Neuronal stem cell (in vitro differentiated cells): ENCODE data around the gene KIAA0586. TPM values are rescaled to one million over a fixed set of nuclear protein-coding genes. Genes with fewer than 3 reads are reported as not detected.

Source experiments
- DNase-seq: peaks from one replicate; pipeline ENCODE4 v3.0.0-alpha.2; 2013; ENCODE audit warnings: low spot score
- H2AFZ ChIP-seq: one replicate; pipeline ENCODE4 v1.6.1; 2013; ENCODE audit warnings: mild to moderate bottlenecking, low read length, inconsistent platforms
- H2AK5ac ChIP-seq: 2 replicates; pipeline ENCODE4 v1.6.1; 2013; ENCODE audit warnings: low read depth, mild to moderate bottlenecking, inconsistent platforms, low read length, moderate library complexity, mixed read lengths
- H2BK120ac ChIP-seq: 2 replicates; pipeline ENCODE4 v1.6.1; 2013; ENCODE audit warnings: low read depth, mild to moderate bottlenecking, inconsistent platforms, low read length, moderate library complexity, mixed read lengths
- H2BK12ac ChIP-seq: one replicate; pipeline ENCODE4 v1.6.1; 2013; ENCODE audit warnings: low read length, inconsistent platforms
- H2BK15ac ChIP-seq: 2 replicates; pipeline ENCODE4 v1.6.1; 2013; ENCODE audit warnings: mild to moderate bottlenecking, low read length, inconsistent platforms, mixed read lengths
- H2BK5ac ChIP-seq: one replicate; pipeline ENCODE4 v1.6.1; 2013; ENCODE audit warnings: inconsistent platforms, mild to moderate bottlenecking, low read length, moderate library complexity
- H3K14ac ChIP-seq: one replicate; pipeline ENCODE4 v1.6.1; 2013; ENCODE audit warnings: low read length, inconsistent platforms
- H3K18ac ChIP-seq: 2 replicates; pipeline ENCODE4 v1.6.1; 2013; ENCODE audit warnings: low read length, inconsistent platforms
- H3K23ac ChIP-seq: 2 replicates; pipeline ENCODE4 v1.6.1; 2013; ENCODE audit warnings: low read depth, mild to moderate bottlenecking, mixed read lengths, low read length, inconsistent platforms; ENCODE audit not compliant: poor library complexity
- H3K27ac ChIP-seq: replicated peaks from 3 replicates; pipeline ENCODE4 v1.5.1; 2013; ENCODE audit warnings: low read length, inconsistent platforms
- H3K27me3 ChIP-seq, 3 experiments: 2 replicates each; pipeline ENCODE4 v1.6.1; 2013; ENCODE audit warnings: low read length in 3 of 3, mild to moderate bottlenecking in 2 of 3, inconsistent platforms in 1 of 3, low read depth in 1 of 3, mixed read lengths in 1 of 3, moderate library complexity in 1 of 3; ENCODE audit not compliant: control insufficient read depth in 3 of 3, insufficient read depth in 3 of 3
- H3K36me3 ChIP-seq, 2 donors: replicated peaks in 1 of 2; 2 replicates each; pipeline ENCODE4 v1.6.1; 2013; ENCODE audit warnings: low read length in 2 of 2; ENCODE audit not compliant: control insufficient read depth in 2 of 2, insufficient read depth in 2 of 2
- H3K4ac ChIP-seq: 2 replicates; pipeline ENCODE4 v1.6.1; 2013; ENCODE audit warnings: inconsistent platforms, mild to moderate bottlenecking, low read length, moderate library complexity
- H3K4me1 ChIP-seq, 2 donors: 1 replicate in 1 of 2; 2 replicates in 1 of 2; pipeline ENCODE4 v1.6.1; 2013; ENCODE audit warnings: low read length in 2 of 2, low read depth in 1 of 2; ENCODE audit not compliant: control insufficient read depth in 2 of 2, insufficient read depth in 1 of 2
- H3K4me2 ChIP-seq: one replicate; pipeline ENCODE4 v1.6.1; 2013; ENCODE audit warnings: mild to moderate bottlenecking, low read length, inconsistent platforms; ENCODE audit not compliant: insufficient read depth, poor library complexity, severe bottlenecking
- H3K4me3 ChIP-seq, 2 donors: 2 replicates each; pipeline ENCODE4 v1.5.1; 2013; ENCODE audit warnings: low read length in 2 of 2, mild to moderate bottlenecking in 2 of 2, inconsistent platforms in 1 of 2, moderate library complexity in 1 of 2
- H3K79me1 ChIP-seq: one replicate; pipeline ENCODE4 v1.6.1; 2013; ENCODE audit warnings: low read depth, mild to moderate bottlenecking, inconsistent platforms, low read length, moderate library complexity
- H3K9ac ChIP-seq: one replicate; pipeline ENCODE4 v1.6.1; 2013; ENCODE audit warnings: mild to moderate bottlenecking, low read depth, low read length, inconsistent platforms; ENCODE audit not compliant: poor library complexity
- H3K9me3 ChIP-seq, 2 donors: replicated peaks in 1 of 2; 2 replicates each; pipeline versions ENCODE3 to v1.6.1; 2013; ENCODE audit warnings: low read length in 2 of 2, mild to moderate bottlenecking in 2 of 2, inconsistent platforms in 1 of 2, low read depth in 1 of 2, mixed read lengths in 1 of 2, moderate library complexity in 1 of 2; ENCODE audit not compliant: control insufficient read depth in 2 of 2, insufficient read depth in 1 of 2
- H4K8ac ChIP-seq: one replicate; pipeline ENCODE4 v1.6.1; 2013; ENCODE audit warnings: low read depth, mild to moderate bottlenecking, inconsistent platforms, low read length, moderate library complexity
- H4K91ac ChIP-seq: one replicate; pipeline ENCODE4 v1.6.1; 2013; ENCODE audit warnings: low read length, low read depth, mild to moderate bottlenecking, inconsistent platforms; ENCODE audit not compliant: poor library complexity
- WGBS, 2 donors: extraction: QIAGEN DNeasy Blood & Tissue Kit; methylation state at CpG; one replicate each; pipeline ENCODE4 v1.1.7; 2013; ENCODE audit warnings: missing lambda C conversion rate in 2 of 2, mixed read lengths in 1 of 2; ENCODE audit not compliant: insufficient read length in 2 of 2, insufficient replicate concordance in 1 of 2; ENCODE audit errors: extremely low coverage in 2 of 2; 5-methylcytosine and 5-hydroxymethylcytosine counted together
- polyA plus RNA-seq, 2 experiments: library from polyadenylated mRNA; stranded (reverse); fragments of 200-250 nt; gene quantifications; one replicate each; pipeline ENCODE4 v1.2.3, GENCODE V29; 2013

The KIAA0586 gene
- polyA plus RNA-seq (2013, experiment 1 of 2), result 18.5 TPM
- polyA plus RNA-seq (2013, experiment 2 of 2), result 18.0 TPM

DNA sequence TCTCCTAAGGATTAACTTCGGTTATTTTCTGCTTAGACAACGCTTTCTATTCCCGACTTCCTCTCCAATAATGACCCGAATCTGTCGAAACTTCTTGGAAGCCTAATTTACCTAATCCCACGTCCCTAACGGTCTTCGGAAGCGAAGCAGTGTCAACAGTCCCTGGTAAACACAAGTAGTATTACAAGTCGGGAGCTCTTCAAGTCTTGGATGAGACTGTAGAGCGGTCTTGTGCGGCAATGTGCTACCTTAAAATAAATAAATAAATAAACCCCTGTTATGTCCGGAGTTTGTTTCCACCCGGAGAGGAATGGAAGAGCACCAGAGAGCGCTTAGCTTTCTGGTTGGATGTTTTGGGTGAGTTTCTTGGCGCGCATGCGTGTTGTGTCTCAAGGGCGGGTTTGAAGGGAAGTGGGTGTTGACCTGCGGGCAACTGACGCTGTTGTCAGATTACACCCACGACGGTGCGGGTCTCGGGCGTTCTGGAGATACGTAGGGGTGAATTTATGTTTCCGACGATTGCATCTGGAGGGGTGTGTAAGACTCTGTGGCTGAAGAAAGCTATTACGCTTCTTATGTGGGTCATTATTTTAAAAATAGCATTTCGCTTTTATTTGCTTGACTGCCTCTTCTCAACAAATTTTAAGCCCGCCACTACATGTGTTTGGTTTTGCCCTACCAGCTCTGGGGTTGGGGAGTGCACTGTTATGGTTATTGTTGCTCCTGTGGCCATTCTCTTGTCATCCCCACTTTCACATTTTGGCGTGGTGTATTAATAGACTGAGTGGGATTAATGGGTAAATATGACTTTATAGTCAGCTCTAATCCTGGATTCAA lies at the start of gene KIAA0586, which contains the start of gene TIMM9:
TSS of gene KIAA0586 (plus strand) at position 439 of the 837 bp plus-strand sequence. CDS start 546 bp downstream, outside the sequence.
TSS of gene TIMM9 (minus strand) at position 251 of the 837 bp plus-strand sequence. CDS start 15,586 bp downstream, outside the sequence.
- H4K8ac ChIP-seq, result no peak within 1 kb of the TSS
- no peak within 1 kb of the TSS for H3K14ac ChIP-seq
- H2BK15ac ChIP-seq, result no peak within 1 kb of the TSS
- H3K4me2 ChIP-seq, result peak within 1 kb of the TSS; percentile 90
- peak within 1 kb of the TSS; percentile 89 to 93 for H3K4me3 ChIP-seq
- H3K27me3 ChIP-seq, result no peaks in the 10 kb centered on the region
- peak within 1 kb of the TSS; percentile 74 for H3K27ac ChIP-seq
- no peaks in the 10 kb centered on the region for H3K9me3 ChIP-seq
- no peak within 1 kb of the TSS for H2BK12ac ChIP-seq
- no peak within 1 kb of the TSS for H3K23ac ChIP-seq
- H3K9ac ChIP-seq, result peak within 1 kb of the TSS; percentile 82
- no peak within 1 kb of the TSS for H2AK5ac ChIP-seq
- H2BK120ac ChIP-seq, result no peak within 1 kb of the TSS
- DNase-seq, result peak; percentile 98
- H2BK5ac ChIP-seq, result no peak within 1 kb of the TSS
- peaks cover 0 to 6% of the 10 kb centered on the region in 2 donors for H3K4me1 ChIP-seq
- no CpG with 5 or more reads among the region's 33 CpGs for WGBS, 2 donors
- peaks cover 3% of the 10 kb centered on the region for H3K79me1 ChIP-seq
- peaks cover 3 to 54% of the 10 kb centered on the region in 2 donors for H3K36me3 ChIP-seq
- H2AFZ ChIP-seq, result peak within 1 kb of the TSS; percentile 93
- no peak within 1 kb of the TSS for H3K4ac ChIP-seq
- no peak within 1 kb of the TSS for H3K18ac ChIP-seq
- H4K91ac ChIP-seq, result no peak within 1 kb of the TSS

DNA sequence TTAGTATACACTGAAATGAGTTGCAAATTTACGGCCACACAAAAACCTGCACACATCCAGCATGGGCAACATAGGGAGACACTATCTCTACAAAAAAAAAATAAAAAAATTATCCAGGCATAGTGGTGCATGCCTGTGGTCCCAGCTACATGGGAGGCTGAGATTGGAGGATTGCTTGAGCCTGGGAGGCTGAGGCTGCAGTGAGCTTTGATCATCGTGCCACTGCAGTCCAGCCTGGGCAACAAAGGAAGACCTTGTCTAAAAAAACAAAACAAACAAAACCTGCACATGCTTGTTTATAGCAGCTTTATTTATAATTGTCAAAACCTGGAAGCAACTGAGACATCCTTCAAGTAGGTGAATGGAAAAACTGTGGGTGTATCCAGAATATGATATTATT lies 36.7 kb upstream of the KIAA0586 start:
- Histone ChIP-seq H3K4me1 (peaks cover 0 to 3% of the 10 kb centered on the region in 2 donors), H2AK5ac (no peak overlapping the region), H4K8ac (no peak overlapping the region), H3K9me3 (no peaks in the 10 kb centered on the region), H2BK15ac (no peak overlapping the region), H3K9ac (no peak overlapping the region), H3K27me3 (no peaks in the 10 kb centered on the region), H3K4me3 (no peak overlapping the region), H3K4ac (no peak overlapping the region), H3K36me3 (no peaks in the 10 kb centered on the region), H3K4me2 (no peak overlapping the region), H3K14ac (no peak overlapping the region), H3K23ac (no peak overlapping the region), H2BK5ac (no peak overlapping the region), H3K18ac (no peak overlapping the region), H3K79me1 (no peaks in the 10 kb centered on the region), H2BK120ac (no peak overlapping the region), H2BK12ac (no peak overlapping the region), H2AFZ (no peak overlapping the region), H3K27ac (no peak overlapping the region), H4K91ac (no peak overlapping the region)
- DNase-seq, result no peak
- WGBS, 2 donors, result no CpG with 5 or more reads among the region's 2 CpGs

DNA sequence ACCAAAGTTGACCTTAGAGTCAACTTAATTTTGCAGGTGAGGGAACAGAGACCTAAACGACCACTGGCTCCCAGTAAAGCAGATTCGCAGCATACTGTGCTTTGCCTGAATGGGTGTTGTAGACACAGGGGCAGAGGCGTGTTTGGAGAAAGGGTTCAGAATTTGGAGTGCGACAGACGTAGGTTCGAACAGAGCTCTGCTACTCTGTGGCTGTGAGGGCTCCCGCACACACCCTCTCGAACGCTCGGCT lies 32.0 kb upstream of the KIAA0586 start:
- Histone ChIP-seq H3K18ac (peak overlapping the region; percentile 2), H3K23ac (no peak overlapping the region), H3K4ac (no peak overlapping the region), H2BK120ac (no peak overlapping the region), H3K27me3 (peaks cover 0 to 2% (median 0%) of the 10 kb centered on the region in 3 experiments), H2AFZ (peak overlapping the region; percentile 83), H2AK5ac (no peak overlapping the region), H2BK5ac (no peak overlapping the region), H3K4me2 (peak overlapping the region; percentile 86), H2BK15ac (no peak overlapping the region), H3K9ac (no peak overlapping the region), H2BK12ac (no peak overlapping the region), H3K27ac (no peak overlapping the region), H4K91ac (no peak overlapping the region), H3K4me3 (peak overlapping the region in 1 of 2 donors; percentile 75), H3K4me1 (peaks cover 0 to 5% of the 10 kb centered on the region in 2 donors), H3K36me3 (no peaks in the 10 kb centered on the region), H4K8ac (no peak overlapping the region), H3K79me1 (no peaks in the 10 kb centered on the region), H3K14ac (no peak overlapping the region), H3K9me3 (no peaks in the 10 kb centered on the region)
- DNase-seq, result no peak
- no CpG with 5 or more reads among the region's 10 CpGs for WGBS, 2 donors
